ENCODE results near the gene CGB8.

Gene CGB8

GRCh38 chr19:49085868-49086232 lies 36.9 kb upstream of the CGB8 start:
- peaks cover 40% of the 10 kb centered on the region for H3K79me2 ChIP-seq (ENCODE audit: insufficient read depth, low read length)

GRCh38 chr19:49085020-49085867 lies 36.3 kb upstream of the CGB8 start, which contains the start of gene SNRNP70:
Gene SNRNP70, plus strand, starts transcription at chr19:49085451. Its CDS starts 964 bp downstream, at chr19:49086415.
- no peaks in the 10 kb centered on the region for H3F3A ChIP-seq (ENCODE audit: insufficient read depth, low read length)
- H3K4me2 ChIP-seq (ENCODE audit: low read length), result peak within 1 kb of the TSS; percentile 95
- peaks cover 7% of the 10 kb centered on the region; the same call in 1 of the 2 replicates for H4K20me1 ChIP-seq (ENCODE audit: insufficient read depth, low read length)
- H3K27me3 ChIP-seq (ENCODE audit: insufficient read depth, low read length), result peaks cover 3% of the 10 kb centered on the region; the same call in 1 of the 2 replicates
- H3K9me2 ChIP-seq (ENCODE audit: low read depth, low read length), result no peaks in the 10 kb centered on the region
- peak within 1 kb of the TSS; percentile 58 for H3K27ac ChIP-seq (ENCODE audit: low read depth, low read length, poor library complexity, severe bottlenecking)
- peaks cover 37% of the 10 kb centered on the region for H3K79me2 ChIP-seq (ENCODE audit: insufficient read depth, low read length)
- peaks cover 23% of the 10 kb centered on the region for H3K4me1 ChIP-seq (ENCODE audit: insufficient read depth, low read length, severe bottlenecking)
- H2AFZ ChIP-seq (ENCODE audit: low read length), result no peak within 1 kb of the TSS
- H3K4me3 ChIP-seq (ENCODE audit: low read depth, low read length, poor library complexity, severe bottlenecking), result peak within 1 kb of the TSS; percentile 95
- no peak for TF ChIP-seq EZH2 (IDR thresholded peaks at IDR 0.05; ENCODE audit: borderline replicate concordance, low read length)
- no peak for TF ChIP-seq CTCF (IDR thresholded peaks at IDR 0.05; ENCODE audit: low read length)
- H3K9ac ChIP-seq (ENCODE audit: low read length), result peak within 1 kb of the TSS; percentile 98
- no peaks in the 10 kb centered on the region for H3K9me3 ChIP-seq (ENCODE audit: low read length)
- H3K36me3 ChIP-seq (ENCODE audit: insufficient read depth, low read length), result peaks cover 39% of the 10 kb centered on the region

More at GRCh38 chr19:49085868-49086232, 36.9 kb upstream of the CGB8 start:
- H3K4me1 ChIP-seq (ENCODE audit: insufficient read depth, low read length, severe bottlenecking), result peaks cover 23% of the 10 kb centered on the region
- peak overlapping the region; percentile 98 for H3K9ac ChIP-seq (ENCODE audit: low read length)
- no peaks in the 10 kb centered on the region for H3K9me3 ChIP-seq (ENCODE audit: low read length)
- no peaks in the 10 kb centered on the region for H3F3A ChIP-seq (ENCODE audit: insufficient read depth, low read length)
- TF ChIP-seq EZH2 (IDR thresholded peaks at IDR 0.05; ENCODE audit: borderline replicate concordance, low read length) (no peak), CTCF (IDR thresholded peaks at IDR 0.05; ENCODE audit: low read length) (no peak)
- H2AFZ ChIP-seq (ENCODE audit: low read length), result no peak overlapping the region
- H3K4me2 ChIP-seq (ENCODE audit: low read length), result peak overlapping the region; percentile 95
- peaks cover 9% of the 10 kb centered on the region; the same call in 1 of the 2 replicates for H4K20me1 ChIP-seq (ENCODE audit: insufficient read depth, low read length)
- H3K27me3 ChIP-seq (ENCODE audit: insufficient read depth, low read length), result peaks cover 3% of the 10 kb centered on the region; the same call in 1 of the 2 replicates
- peak overlapping the region; percentile 95 for H3K4me3 ChIP-seq (ENCODE audit: low read depth, low read length, poor library complexity, severe bottlenecking)
- peaks cover 46% of the 10 kb centered on the region for H3K36me3 ChIP-seq (ENCODE audit: insufficient read depth, low read length)
- H3K9me2 ChIP-seq (ENCODE audit: low read depth, low read length), result no peaks in the 10 kb centered on the region
- peak overlapping the region; percentile 31 for H3K27ac ChIP-seq (ENCODE audit: low read depth, low read length, poor library complexity, severe bottlenecking)

GRCh38 chr19:49084206-49085019 lies 35.5 kb upstream of the CGB8 start:
- Histone ChIP-seq H4K20me1 (ENCODE audit: insufficient read depth, low read length) (peaks cover 7% of the 10 kb centered on the region; the same call in 1 of the 2 replicates), H3K27me3 (ENCODE audit: insufficient read depth, low read length) (peaks cover 3% of the 10 kb centered on the region; the same call in 1 of the 2 replicates), H2AFZ (ENCODE audit: low read length) (no peak overlapping the region), H3K4me3 (ENCODE audit: low read depth, low read length, poor library complexity, severe bottlenecking) (peak overlapping the region; percentile 95), H3K4me2 (ENCODE audit: low read length) (peak overlapping the region; percentile 80), H3K27ac (ENCODE audit: low read depth, low read length, poor library complexity, severe bottlenecking) (peak overlapping the region; percentile 58), H3K9me3 (ENCODE audit: low read length) (no peaks in the 10 kb centered on the region), H3K9ac (ENCODE audit: low read length) (peak overlapping the region; percentile 63), H3K9me2 (ENCODE audit: low read depth, low read length) (no peaks in the 10 kb centered on the region), H3K79me2 (ENCODE audit: insufficient read depth, low read length) (peaks cover 34% of the 10 kb centered on the region), H3K36me3 (ENCODE audit: insufficient read depth, low read length) (peaks cover 33% of the 10 kb centered on the region), H3F3A (ENCODE audit: insufficient read depth, low read length) (no peaks in the 10 kb centered on the region), H3K4me1 (ENCODE audit: insufficient read depth, low read length, severe bottlenecking) (peaks cover 23% of the 10 kb centered on the region)
- TF ChIP-seq EZH2 (IDR thresholded peaks at IDR 0.05; ENCODE audit: borderline replicate concordance, low read length) (no peak), CTCF (IDR thresholded peaks at IDR 0.05; ENCODE audit: low read length) (no peak)

All from OCI-LY1 (cell line).